Erythroblast (primary cell): ENCODE data around the gene LATS2.

Source experiments
- GATA1 ChIP-seq: IDR thresholded peaks from 2 replicates; pipeline ENCODE4 v1.6.1; 2011; ENCODE audit warnings: low read depth, mild to moderate bottlenecking, control low read depth, low read length, moderate library complexity
- POLR2A ChIP-seq: IDR thresholded peaks from 2 replicates; pipeline ENCODE4 v1.6.1; 2011; ENCODE audit warnings: mild to moderate bottlenecking, low read length

- TF ChIP-seq POLR2A (no peak), GATA1 (no peak)
Observed at GRCh38 chr13:21013682-21014038, 47.7 kb downstream of the LATS2 start.
